ENCODE measurements around the gene ARPC1B.

GRCh38 chr7:99325001-99325493 lies 49.5 kb upstream of the ARPC1B start:
- TF ChIP-seq CTCF (conservative IDR thresholded peaks at IDR 0.05; ENCODE audit: low read depth, low read length) (no peak), POLR2A (IDR thresholded peaks at IDR 0.05; ENCODE audit: low read depth, low read length) (no peak), USF2 (IDR thresholded peaks at IDR 0.05; ENCODE audit: low read depth, low read length) (no peak), RFX5 (IDR thresholded peaks at IDR 0.05; ENCODE audit: low read depth, low read length) (no peak), BHLHE40 (IDR thresholded peaks at IDR 0.05; ENCODE audit: low read depth, low read length) (no peak), CEBPB (IDR thresholded peaks at IDR 0.05; ENCODE audit: low read depth, low read length) (no peak), SMC3 (IDR thresholded peaks at IDR 0.05; ENCODE audit: low read depth, low read length) (no peak), FOS (IDR thresholded peaks at IDR 0.05; ENCODE audit: low read depth, low read length) (no peak), MAFK (IDR thresholded peaks at IDR 0.05; ENCODE audit: low read depth, low read length) (no peak)
